ENCODE results near the gene TOMM20.

- no peak for TF ChIP-seq MYNN (tag by site-specific recombination; IDR thresholded peaks at IDR 0.05; ENCODE audit: borderline replicate concordance)
- TF ChIP-seq ZNF843 (tag by site-specific recombination; IDR thresholded peaks at IDR 0.05), result no peak
- TF ChIP-seq CTCF (tag by site-specific recombination; IDR thresholded peaks at IDR 0.05), result no peak
- no peak for TF ChIP-seq SP2 (tag by site-specific recombination; IDR thresholded peaks at IDR 0.05)
- no peak for TF ChIP-seq AEBP2 (tag by site-specific recombination; IDR thresholded peaks at IDR 0.05; ENCODE audit: borderline replicate concordance)
- no peak for TF ChIP-seq BCL6B (tag by site-specific recombination; IDR thresholded peaks at IDR 0.05)
- TF ChIP-seq ZBTB26 (tag by site-specific recombination; optimal IDR thresholded peaks at IDR 0.05), result no peak
- no peak for TF ChIP-seq MZF1 (tag by site-specific recombination; IDR thresholded peaks at IDR 0.05; ENCODE audit: borderline replicate concordance)
- TF ChIP-seq ELK4 (IDR thresholded peaks at IDR 0.05; ENCODE audit: borderline replicate concordance, low read depth, low read length), result no peak
- TF ChIP-seq KLF1 (tag by site-specific recombination; IDR thresholded peaks at IDR 0.05), result no peak
- no peak for TF ChIP-seq RBAK (tag by site-specific recombination; IDR thresholded peaks at IDR 0.05)
- TF ChIP-seq ZBTB8A (tag by site-specific recombination; IDR thresholded peaks at IDR 0.05), result no peak
- TF ChIP-seq PRDM4 (tag by site-specific recombination; IDR thresholded peaks at IDR 0.05), result no peak
- TF ChIP-seq SETDB1 (IDR thresholded peaks at IDR 0.05; ENCODE audit: insufficient read length, low read length), result no peak
Observed at GRCh38 chr1:235095938-235096562, 32.6 kb downstream of the TOMM20 start.
